K562 (cell line): ENCODE measurements around the gene THAP11. TPM values are rescaled to one million over a fixed set of nuclear protein-coding genes. Genes with fewer than 3 reads are reported as not detected.
A peak's percentile ranks its signal among the peaks of the same experiment; 100 is the strongest.

ENCODE experiments used
- BRD9 ChIP-seq: fragments of 450-650 bp; IDR thresholded peaks from 2 replicates; pipeline ENCODE4 v1.6.1; 2018; ENCODE audit warnings: low read depth; ENCODE audit not compliant: partially characterized antibody
- CCAR2 ChIP-seq: fragments of 200-400 bp; formaldehyde crosslinking; IDR thresholded peaks from 2 replicates; pipeline ENCODE4 v1.6.1; 2017; ENCODE audit warnings: mild to moderate bottlenecking, low read depth, low read length
- CSDE1 ChIP-seq, 2 experiments: fragments of 450-650 bp; IDR thresholded peaks; 2 replicates each; pipeline ENCODE4 v1.6.1; 2016; ENCODE audit warnings: mild to moderate bottlenecking in 1 of 2
- ETV6 ChIP-seq, 3 experiments: fragments of 150-350 bp in 1 of 3; sonication (generic) in 1 of 3; formaldehyde crosslinking in 1 of 3; IDR thresholded peaks; 2 replicates each; pipeline versions ENCODE4 v1.6.1 to v1.8.0; 2014 to 2022; ENCODE audit warnings: borderline replicate concordance in 2 of 3, low read depth in 2 of 3, antibody characterized with exemption in 1 of 3, low read length in 1 of 3, mild to moderate bottlenecking in 1 of 3, missing genetic modification reagents in 1 of 3
- HMGN3 ChIP-seq: IDR thresholded peaks from 2 replicates; pipeline ENCODE4 v1.6.1; 2011; ENCODE audit warnings: borderline replicate concordance, low read depth, mild to moderate bottlenecking, mixed read lengths, low read length; ENCODE audit not compliant: insufficient read length; ENCODE audit errors: extremely low read depth
- KLF6 ChIP-seq: fragments of 250-450 bp; sonication (Bioruptor Pico); IDR thresholded peaks from 2 replicates; pipeline ENCODE4 v1.4.0; 2020; ENCODE audit warnings: mild to moderate bottlenecking, moderate library complexity, borderline replicate concordance
- MAZ ChIP-seq, 2 experiments: fragments of 450-650 bp in 1 of 2; sonication (generic) in 1 of 2; formaldehyde crosslinking; IDR thresholded peaks in 1 of 2; conservative IDR thresholded peaks in 1 of 2; 2 replicates each; pipeline versions ENCODE4 v1.4.0 to v1.5.0; 2020; ENCODE audit warnings: mild to moderate bottlenecking in 1 of 2, missing genetic modification reagents in 1 of 2
- MYNN ChIP-seq, 2 experiments: sonication (generic); formaldehyde crosslinking in 1 of 2; IDR thresholded peaks; 2 replicates each; pipeline versions ENCODE4 v1.5.0 to v1.6.1; 2016 to 2020; ENCODE audit warnings: antibody characterized with exemption in 1 of 2, missing genetic modification reagents in 1 of 2
- NCOA1 ChIP-seq: fragments of 450-650 bp; IDR thresholded peaks from 2 replicates; pipeline ENCODE4 v1.6.1; 2016; ENCODE audit warnings: low read depth
- PTRF ChIP-seq: fragments of 450-650 bp; IDR thresholded peaks from 2 replicates; pipeline ENCODE4 v1.6.1; 2016; ENCODE audit warnings: mild to moderate bottlenecking, missing genetic modification characterization, missing compliant biosample characterization
- polyA plus RNA-seq, 8 experiments: library from polyadenylated mRNA; depleted of rRNA in 4 of 8; stranded (reverse) in 5 of 8; unstranded in 3 of 8; fragments of >200 nt; fragmentation: Nextera tagmentation in 2 of 8; fragmentation: Illumina TruSeq in 1 of 8; extraction: Ambion mirVana in 2 of 8; extraction: Trizol in 1 of 8; gene quantifications; 2 replicates each; pipeline versions ENCODE4 v1.2.1 to v1.2.3, GENCODE V29; 2011 to 2014; ENCODE audit warnings: inconsistent platforms in 1 of 8, missing spikeins in 1 of 8
- total RNA-seq, 7 experiments: library from RNA; depleted of rRNA in 6 of 7; stranded (reverse); fragments of >200 nt in 6 of 7; fragmentation: Illumina TruSeq in 2 of 7; extraction: Trizol in 2 of 7; gene quantifications; 2 replicates each; pipeline versions ENCODE4 v1.2.1 to v1.2.3, GENCODE V29; 2011 to 2021; ENCODE audit warnings: low replicate concordance in 1 of 7
- TF ChIP-seq, protein P1 (sequence below): fragments of 450-650 bp; IDR thresholded peaks from 2 replicates; pipeline ENCODE4 v1.6.1; 2017; ENCODE audit warnings: mild to moderate bottlenecking, moderate library complexity
- TF ChIP-seq, protein P2 (sequence below): sonication (generic); formaldehyde crosslinking; IDR thresholded peaks from 2 replicates; pipeline ENCODE4 v1.8.0; 2023; ENCODE audit warnings: missing genetic modification reagents, mild to moderate bottlenecking, borderline replicate concordance
- TF ChIP-seq, protein P3 (sequence below): sonication (generic); formaldehyde crosslinking; IDR thresholded peaks from 2 replicates; pipeline ENCODE4 v1.9.0; 2022; ENCODE audit warnings: mild to moderate bottlenecking, missing genetic modification reagents
- TF ChIP-seq, protein P4 (sequence below): fragments of 250-450 bp; sonication (Bioruptor Pico); IDR thresholded peaks from 2 replicates; pipeline ENCODE4 v1.8.0; 2021; ENCODE audit warnings: moderate library complexity, mild to moderate bottlenecking, inconsistent platforms

THAP11 gene
- total and polyA plus RNA-seq, 9 of the 15 experiments (the other 6 are each of a cell fraction or from before 2014, with no cell fraction given) = 2.4 to 31.6 (median 21.4) TPM

DNA sequence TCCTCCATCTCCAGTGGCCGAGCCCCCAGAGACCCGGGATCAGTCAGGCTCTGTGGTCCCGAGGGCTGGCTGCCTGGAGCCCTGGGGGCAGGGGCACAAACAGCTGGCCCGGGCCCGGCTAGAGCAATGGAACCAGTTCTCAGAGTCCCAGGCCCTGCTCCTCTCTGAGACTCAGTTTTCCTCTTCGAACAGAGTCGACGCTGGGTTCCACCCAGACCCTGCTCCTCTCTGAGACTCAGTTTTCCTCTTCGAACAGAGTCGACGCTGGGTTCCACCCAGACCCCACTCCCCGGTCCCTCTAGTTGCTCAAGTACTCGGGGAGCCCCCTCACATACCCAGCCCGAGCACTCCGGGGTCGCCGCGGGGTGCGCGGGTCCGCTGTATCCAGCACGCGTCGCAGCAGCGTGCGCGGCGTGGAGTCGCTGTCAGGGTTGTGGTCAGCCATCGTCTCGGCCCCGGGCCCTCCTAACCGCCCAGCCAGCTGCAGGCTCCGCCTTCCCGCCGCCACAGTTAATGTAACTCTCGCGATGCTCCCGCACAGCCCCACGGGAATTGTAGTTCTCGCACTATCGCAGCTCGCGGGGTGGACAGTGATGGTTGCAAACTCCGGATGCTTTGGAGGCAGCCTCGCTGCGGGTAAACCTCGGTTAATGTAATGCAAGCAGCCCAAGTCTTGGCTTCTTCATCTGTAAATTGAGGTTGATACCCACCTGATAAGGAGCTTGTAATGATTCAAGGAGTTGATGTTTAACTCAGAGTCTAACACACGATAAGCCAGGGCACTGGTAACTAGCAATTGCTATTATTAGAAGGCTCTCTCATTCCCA, 8.5 kb upstream of the THAP11 start (continued):
- TF ChIP-seq MYNN (IDR thresholded peaks at IDR 0.05) = no peak
- TF ChIP-seq MYNN (CRISPR knock-in tag; IDR thresholded peaks at IDR 0.05) = no peak
- TF ChIP-seq ETV6 (IDR thresholded peaks at IDR 0.05; ENCODE audit: borderline replicate concordance in 1 of 2, low read depth in 2 of 2, low read length in 1 of 2) = no peak
- TF ChIP-seq ETV6 (CRISPR knock-in tag; IDR thresholded peaks at IDR 0.05; ENCODE audit: borderline replicate concordance) = no peak
- TF ChIP-seq, protein P1, sequence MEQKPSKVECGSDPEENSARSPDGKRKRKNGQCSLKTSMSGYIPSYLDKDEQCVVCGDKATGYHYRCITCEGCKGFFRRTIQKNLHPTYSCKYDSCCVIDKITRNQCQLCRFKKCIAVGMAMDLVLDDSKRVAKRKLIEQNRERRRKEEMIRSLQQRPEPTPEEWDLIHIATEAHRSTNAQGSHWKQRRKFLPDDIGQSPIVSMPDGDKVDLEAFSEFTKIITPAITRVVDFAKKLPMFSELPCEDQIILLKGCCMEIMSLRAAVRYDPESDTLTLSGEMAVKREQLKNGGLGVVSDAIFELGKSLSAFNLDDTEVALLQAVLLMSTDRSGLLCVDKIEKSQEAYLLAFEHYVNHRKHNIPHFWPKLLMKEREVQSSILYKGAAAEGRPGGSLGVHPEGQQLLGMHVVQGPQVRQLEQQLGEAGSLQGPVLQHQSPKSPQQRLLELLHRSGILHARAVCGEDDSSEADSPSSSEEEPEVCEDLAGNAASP = no peak
- no peak for TF ChIP-seq HMGN3
- TF ChIP-seq, protein P2, sequence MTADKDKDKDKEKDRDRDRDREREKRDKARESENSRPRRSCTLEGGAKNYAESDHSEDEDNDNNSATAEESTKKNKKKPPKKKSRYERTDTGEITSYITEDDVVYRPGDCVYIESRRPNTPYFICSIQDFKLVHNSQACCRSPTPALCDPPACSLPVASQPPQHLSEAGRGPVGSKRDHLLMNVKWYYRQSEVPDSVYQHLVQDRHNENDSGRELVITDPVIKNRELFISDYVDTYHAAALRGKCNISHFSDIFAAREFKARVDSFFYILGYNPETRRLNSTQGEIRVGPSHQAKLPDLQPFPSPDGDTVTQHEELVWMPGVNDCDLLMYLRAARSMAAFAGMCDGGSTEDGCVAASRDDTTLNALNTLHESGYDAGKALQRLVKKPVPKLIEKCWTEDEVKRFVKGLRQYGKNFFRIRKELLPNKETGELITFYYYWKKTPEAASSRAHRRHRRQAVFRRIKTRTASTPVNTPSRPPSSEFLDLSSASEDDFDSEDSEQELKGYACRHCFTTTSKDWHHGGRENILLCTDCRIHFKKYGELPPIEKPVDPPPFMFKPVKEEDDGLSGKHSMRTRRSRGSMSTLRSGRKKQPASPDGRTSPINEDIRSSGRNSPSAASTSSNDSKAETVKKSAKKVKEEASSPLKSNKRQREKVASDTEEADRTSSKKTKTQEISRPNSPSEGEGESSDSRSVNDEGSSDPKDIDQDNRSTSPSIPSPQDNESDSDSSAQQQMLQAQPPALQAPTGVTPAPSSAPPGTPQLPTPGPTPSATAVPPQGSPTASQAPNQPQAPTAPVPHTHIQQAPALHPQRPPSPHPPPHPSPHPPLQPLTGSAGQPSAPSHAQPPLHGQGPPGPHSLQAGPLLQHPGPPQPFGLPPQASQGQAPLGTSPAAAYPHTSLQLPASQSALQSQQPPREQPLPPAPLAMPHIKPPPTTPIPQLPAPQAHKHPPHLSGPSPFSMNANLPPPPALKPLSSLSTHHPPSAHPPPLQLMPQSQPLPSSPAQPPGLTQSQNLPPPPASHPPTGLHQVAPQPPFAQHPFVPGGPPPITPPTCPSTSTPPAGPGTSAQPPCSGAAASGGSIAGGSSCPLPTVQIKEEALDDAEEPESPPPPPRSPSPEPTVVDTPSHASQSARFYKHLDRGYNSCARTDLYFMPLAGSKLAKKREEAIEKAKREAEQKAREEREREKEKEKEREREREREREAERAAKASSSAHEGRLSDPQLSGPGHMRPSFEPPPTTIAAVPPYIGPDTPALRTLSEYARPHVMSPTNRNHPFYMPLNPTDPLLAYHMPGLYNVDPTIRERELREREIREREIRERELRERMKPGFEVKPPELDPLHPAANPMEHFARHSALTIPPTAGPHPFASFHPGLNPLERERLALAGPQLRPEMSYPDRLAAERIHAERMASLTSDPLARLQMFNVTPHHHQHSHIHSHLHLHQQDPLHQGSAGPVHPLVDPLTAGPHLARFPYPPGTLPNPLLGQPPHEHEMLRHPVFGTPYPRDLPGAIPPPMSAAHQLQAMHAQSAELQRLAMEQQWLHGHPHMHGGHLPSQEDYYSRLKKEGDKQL (CRISPR knock-in tag) = no peak
- TF ChIP-seq, protein P3, sequence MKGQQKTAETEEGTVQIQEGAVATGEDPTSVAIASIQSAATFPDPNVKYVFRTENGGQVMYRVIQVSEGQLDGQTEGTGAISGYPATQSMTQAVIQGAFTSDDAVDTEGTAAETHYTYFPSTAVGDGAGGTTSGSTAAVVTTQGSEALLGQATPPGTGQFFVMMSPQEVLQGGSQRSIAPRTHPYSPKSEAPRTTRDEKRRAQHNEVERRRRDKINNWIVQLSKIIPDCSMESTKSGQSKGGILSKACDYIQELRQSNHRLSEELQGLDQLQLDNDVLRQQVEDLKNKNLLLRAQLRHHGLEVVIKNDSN (CRISPR knock-in tag) = peak; percentile 19; the same call in 1 of the 2 replicates
- TF ChIP-seq MAZ (CRISPR knock-in tag; conservative IDR thresholded peaks at IDR 0.05 in 1 of 2, IDR thresholded peaks at IDR 0.05 in 1 of 2) = peak in 1 of 2 experiments; percentile 65; a peak in 3 of 4 replicates
- TF ChIP-seq BRD9 = no peak
- TF ChIP-seq, protein P4, sequence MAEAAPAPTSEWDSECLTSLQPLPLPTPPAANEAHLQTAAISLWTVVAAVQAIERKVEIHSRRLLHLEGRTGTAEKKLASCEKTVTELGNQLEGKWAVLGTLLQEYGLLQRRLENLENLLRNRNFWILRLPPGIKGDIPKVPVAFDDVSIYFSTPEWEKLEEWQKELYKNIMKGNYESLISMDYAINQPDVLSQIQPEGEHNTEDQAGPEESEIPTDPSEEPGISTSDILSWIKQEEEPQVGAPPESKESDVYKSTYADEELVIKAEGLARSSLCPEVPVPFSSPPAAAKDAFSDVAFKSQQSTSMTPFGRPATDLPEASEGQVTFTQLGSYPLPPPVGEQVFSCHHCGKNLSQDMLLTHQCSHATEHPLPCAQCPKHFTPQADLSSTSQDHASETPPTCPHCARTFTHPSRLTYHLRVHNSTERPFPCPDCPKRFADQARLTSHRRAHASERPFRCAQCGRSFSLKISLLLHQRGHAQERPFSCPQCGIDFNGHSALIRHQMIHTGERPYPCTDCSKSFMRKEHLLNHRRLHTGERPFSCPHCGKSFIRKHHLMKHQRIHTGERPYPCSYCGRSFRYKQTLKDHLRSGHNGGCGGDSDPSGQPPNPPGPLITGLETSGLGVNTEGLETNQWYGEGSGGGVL (CRISPR knock-in tag) = no peak
- TF ChIP-seq CCAR2 = no peak
- no peak for TF ChIP-seq KLF6 (CRISPR knock-in tag)
- TF ChIP-seq NCOA1 = no peak
- no peak for TF ChIP-seq CSDE1 (IDR thresholded peaks at IDR 0.05)
- TF ChIP-seq PTRF = no peak
